Activated CD8-positive, alpha-beta memory T cell treated with anti-CD3 and anti-CD28 coated beads for 4 hours (primary cell): ENCODE data around the gene VCAN.

ENCODE experiments used
- DNase-seq, 2 donors: peaks; one replicate each; pipeline ENCODE4 v3.0.0-alpha.2; 2020; ENCODE audit warnings: low read depth in 2 of 2

Gene VCAN

GRCh38 chr5:83494666-83495065 is 23.1 kb downstream of the VCAN start:
- no peak for DNase-seq

GRCh38 chr5:83496626-83497025 is 25.1 kb downstream of the VCAN start:
- no peak for DNase-seq

- DNase-seq = no peak
Measured at GRCh38 chr5:83498585-83498984, 27.0 kb downstream of the VCAN start.

GRCh38 chr5:83503662-83504061 is 32.1 kb downstream of the VCAN start:
- DNase-seq = no peak

- DNase-seq = no peak
Measured at GRCh38 chr5:83507431-83507830, 35.9 kb downstream of the VCAN start.

- no peak for DNase-seq
Measured at GRCh38 chr5:83509540-83509939, 38.0 kb downstream of the VCAN start.

- no peak for DNase-seq
Measured at GRCh38 chr5:83510260-83510659, 38.7 kb downstream of the VCAN start.

- no peak for DNase-seq
Measured at GRCh38 chr5:83512061-83512745, 40.7 kb downstream of the VCAN start.

- DNase-seq = no peak
Measured at GRCh38 chr5:83513081-83513480, 41.5 kb downstream of the VCAN start.

- no peak for DNase-seq
Measured at GRCh38 chr5:83513491-83513890, 41.9 kb downstream of the VCAN start.

GRCh38 chr5:83516377-83516776 is 44.8 kb downstream of the VCAN start:
- no peak for DNase-seq

- DNase-seq = no peak
Measured at GRCh38 chr5:83517072-83517687, 45.6 kb downstream of the VCAN start.

GRCh38 chr5:83517688-83518085 is 46.1 kb downstream of the VCAN start:
- no peak for DNase-seq

- no peak for DNase-seq
Measured at GRCh38 chr5:83518319-83519061, 46.9 kb downstream of the VCAN start.

GRCh38 chr5:83522446-83522845 is 50.9 kb downstream of the VCAN start:
- no peak for DNase-seq

GRCh38 chr5:83523929-83524328 is 52.4 kb downstream of the VCAN start:
- DNase-seq = no peak

- DNase-seq = no peak
Measured at GRCh38 chr5:83524345-83524744, 52.8 kb downstream of the VCAN start.

- DNase-seq = no peak
Measured at GRCh38 chr5:83524991-83525390, 53.4 kb downstream of the VCAN start.

GRCh38 chr5:83526289-83526688 is 54.7 kb downstream of the VCAN start:
- no peak for DNase-seq

- no peak for DNase-seq
Measured at GRCh38 chr5:83527221-83527620, 55.7 kb downstream of the VCAN start.

- no peak for DNase-seq
Measured at GRCh38 chr5:83527722-83528438, 56.3 kb downstream of the VCAN start.

GRCh38 chr5:83528439-83528769 is 56.9 kb downstream of the VCAN start:
- DNase-seq = no peak

GRCh38 chr5:83530193-83530592 is 58.6 kb downstream of the VCAN start:
- no peak for DNase-seq
